Lower lobe of right lung (tissue), 2 donors: ENCODE measurements around the gene IQCH. TPM values are rescaled to one million over a fixed set of nuclear protein-coding genes. Genes with fewer than 3 reads are reported as not detected.

Experiments used
- ATAC-seq, 2 donors: fragments of 200-7000 bp; cut with Tn5 transposase; one replicate each; pipeline ENCODE4 v1.9.1; 2020 to 2022; ENCODE audit warnings: mild to moderate bottlenecking in 2 of 2, moderate library complexity in 2 of 2
- DNase-seq: peaks from one replicate; pipeline ENCODE4 v3.0.0-alpha.2; 2020
- H3K27ac ChIP-seq: fragments of 200-600 bp; one replicate; pipeline ENCODE4 v1.8.0; 2022
- H3K27me3 ChIP-seq: fragments of 200-600 bp; one replicate; pipeline ENCODE4 v1.8.0; 2022; ENCODE audit warnings: low read depth
- H3K36me3 ChIP-seq: fragments of 200-600 bp; one replicate; pipeline ENCODE4 v1.8.0; 2022; ENCODE audit warnings: mild to moderate bottlenecking
- H3K4me1 ChIP-seq: fragments of 200-600 bp; one replicate; pipeline ENCODE4 v1.8.0; 2022
- H3K4me3 ChIP-seq: fragments of 200-600 bp; one replicate; pipeline ENCODE4 v1.8.0; 2022; ENCODE audit warnings: mild to moderate bottlenecking
- H3K9me3 ChIP-seq: fragments of 200-600 bp; one replicate; pipeline ENCODE4 v1.8.0; 2022
- CTCF ChIP-seq: fragments of 200-600 bp; IDR thresholded peaks from one replicate; pipeline ENCODE4 v1.8.0; 2022; ENCODE audit warnings: antibody characterized with exemption, mild to moderate bottlenecking
- intact Hi-C: fragments of 100-400 bp; cut with DNase I; formaldehyde crosslinking; loops from one replicate; pipeline ENCODE4 v1.11.0; 2022
- total RNA-seq: library from RNA; stranded (reverse); fragmentation: NEBNext Ultra II Directional; extraction: Animal tissue kit (Norgen Biotek cat#: 25700); gene quantifications from one replicate; pipeline ENCODE4 v1.2.1, GENCODE V29; 2021
- donor health status: DM: no; HTN: yes; CAD: no; lungs with severe emphysema.

IQCH gene
- total RNA-seq, 1 donor from 2014 or later: 2.3 TPM

GRCh38 chr15:67548236-67548852 is 293.8 kb downstream of the IQCH start:
- TF ChIP-seq CTCF: no peak
- intact Hi-C loops: no loop called here
- Histone ChIP-seq H3K4me3 (no peak overlapping the region), H3K4me1 (peaks cover 33% of the 10 kb centered on the region), H3K27ac (no peak overlapping the region), H3K9me3 (no peaks in the 10 kb centered on the region), H3K36me3 (peaks cover 36% of the 10 kb centered on the region), H3K27me3 (no peaks in the 10 kb centered on the region)
- DNase-seq: no peak
- no peak for ATAC-seq

GRCh38 chr15:67548862-67549651 is 294.5 kb downstream of the IQCH start:
- H3K27ac ChIP-seq: no peak overlapping the region
- no peaks in the 10 kb centered on the region for H3K9me3 ChIP-seq
- ATAC-seq: no peak
- intact Hi-C loops: no loop called here
- H3K4me3 ChIP-seq: no peak overlapping the region
- no peaks in the 10 kb centered on the region for H3K27me3 ChIP-seq
- peaks cover 26% of the 10 kb centered on the region for H3K4me1 ChIP-seq
- TF ChIP-seq CTCF: no peak
- no peak for DNase-seq
- peaks cover 37% of the 10 kb centered on the region for H3K36me3 ChIP-seq

GRCh38 chr15:67549736-67550135 is 295.1 kb downstream of the IQCH start:
- intact Hi-C loops: no loop called here
- peaks cover 19% of the 10 kb centered on the region for H3K4me1 ChIP-seq
- no peak for DNase-seq
- no peak overlapping the region for H3K4me3 ChIP-seq
- no peaks in the 10 kb centered on the region for H3K27me3 ChIP-seq
- H3K27ac ChIP-seq: no peak overlapping the region
- no peak for ATAC-seq
- TF ChIP-seq CTCF: no peak
- H3K36me3 ChIP-seq: peaks cover 41% of the 10 kb centered on the region
- no peaks in the 10 kb centered on the region for H3K9me3 ChIP-seq

- intact Hi-C loops: no loop called here
- TF ChIP-seq CTCF: no peak
- ATAC-seq: no peak
- no peak overlapping the region for H3K4me3 ChIP-seq
- no peaks in the 10 kb centered on the region for H3K9me3 ChIP-seq
- peaks cover 15% of the 10 kb centered on the region for H3K4me1 ChIP-seq
- DNase-seq: no peak
- no peak overlapping the region for H3K27ac ChIP-seq
- H3K36me3 ChIP-seq: peaks cover 41% of the 10 kb centered on the region
- H3K27me3 ChIP-seq: no peaks in the 10 kb centered on the region
Measured at GRCh38 chr15:67550522-67550921, 295.9 kb downstream of the IQCH start.

GRCh38 chr15:67551207-67551743 is 296.7 kb downstream of the IQCH start:
- H3K4me3 ChIP-seq: no peak overlapping the region
- H3K27me3 ChIP-seq: no peaks in the 10 kb centered on the region
- DNase-seq (no peak), ATAC-seq (no peak)
- peaks cover 15% of the 10 kb centered on the region for H3K4me1 ChIP-seq
- no peak overlapping the region for H3K27ac ChIP-seq
- intact Hi-C loops: no loop called here
- no peak for TF ChIP-seq CTCF
- H3K9me3 ChIP-seq: no peaks in the 10 kb centered on the region
- H3K36me3 ChIP-seq: peaks cover 37% of the 10 kb centered on the region

Other genes starting within 250 kb of the IQCH start
- gene SMAD3, start 189.2 kb upstream of the IQCH start, total RNA-seq: 25.7 TPM
- 24.9 TPM for gene AAGAB, start 125 bp upstream of the IQCH start, total RNA-seq